Mammary epithelial cell (primary cell): ENCODE data around the gene HIVEP1.

Experiments
- CTCF ChIP-seq, 2 donors: IDR thresholded peaks in 1 of 2; conservative IDR thresholded peaks in 1 of 2; 2 replicates each; pipeline ENCODE4 v1.5.1; 2011 to 2012; ENCODE audit warnings: inconsistent platforms in 2 of 2, low read length in 2 of 2, mild to moderate bottlenecking in 2 of 2, control low read depth in 1 of 2, low read depth in 1 of 2; ENCODE audit not compliant: insufficient read depth in 1 of 2; ENCODE audit errors: extremely low read depth in 1 of 2
- EZH2 ChIP-seq: IDR thresholded peaks from 2 replicates; pipeline ENCODE4 v1.6.1; 2012; ENCODE audit warnings: low read length, inconsistent platforms, borderline replicate concordance

- TF ChIP-seq CTCF (conservative IDR thresholded peaks at IDR 0.05 in 1 of 2, IDR thresholded peaks at IDR 0.05 in 1 of 2; ENCODE audit: extremely low read depth in 1 of 2, insufficient read depth in 1 of 2, low read depth in 1 of 2, low read length in 2 of 2) (no peak), EZH2 (no peak)
These were observed 70.3 kb downstream of the HIVEP1 start for GRCh38 chr6:12082368-12082767.
